Osteoblast (primary cell): ENCODE data around the gene ZNF385D. TPM values are rescaled to one million over a fixed set of nuclear protein-coding genes. Genes with fewer than 3 reads are reported as not detected.

Source experiments
- DNase-seq: peaks from one replicate; pipeline ENCODE4 v3.0.0; 2011; ENCODE audit warnings: low spot score, mixed read lengths; ENCODE audit not compliant: insufficient read length; ENCODE audit errors: missing footprints
- H2AFZ ChIP-seq: 2 replicates; pipeline ENCODE4 v1.6.0; 2011; ENCODE audit warnings: mild to moderate bottlenecking, low read length
- H3K27ac ChIP-seq: 2 replicates; pipeline ENCODE4 v1.5.1; 2011; ENCODE audit warnings: mild to moderate bottlenecking, low read depth, low read length, moderate library complexity
- H3K27me3 ChIP-seq: 2 replicates; pipeline ENCODE4 v1.6.0; 2012; ENCODE audit warnings: mild to moderate bottlenecking, control low read depth, inconsistent platforms, low read length, moderate library complexity; ENCODE audit not compliant: insufficient read depth
- H3K36me3 ChIP-seq: 2 replicates; pipeline ENCODE4 v1.5.1; 2011; ENCODE audit warnings: mild to moderate bottlenecking, low read length, control low read depth, moderate library complexity; ENCODE audit not compliant: insufficient read depth
- H3K4me1 ChIP-seq: 2 replicates; pipeline ENCODE4 v1.5.1; 2011; ENCODE audit warnings: mild to moderate bottlenecking, low read length, control low read depth, moderate library complexity; ENCODE audit not compliant: insufficient read depth
- H3K4me2 ChIP-seq: 2 replicates; pipeline ENCODE4 v1.6.0; 2011; ENCODE audit warnings: mild to moderate bottlenecking, low read length; ENCODE audit not compliant: insufficient read depth
- H3K4me3 ChIP-seq: fragments of 200-600 bp; sonication (generic); 3 replicates; pipeline ENCODE4 v1.5.1; 2012; ENCODE audit warnings: mild to moderate bottlenecking, low read length, inconsistent platforms; ENCODE audit not compliant: insufficient read depth
- H3K79me2 ChIP-seq: 2 replicates; pipeline ENCODE4 v1.6.0; 2012; ENCODE audit warnings: mild to moderate bottlenecking, low read length, control low read depth, inconsistent platforms; ENCODE audit not compliant: insufficient read depth
- H3K9me3 ChIP-seq: 2 replicates; pipeline ENCODE4 v1.5.1; 2011; ENCODE audit warnings: low read depth, low read length, control low read depth
- H4K20me1 ChIP-seq: 2 replicates; pipeline ENCODE4 v1.6.0; 2012; ENCODE audit warnings: mild to moderate bottlenecking, low read length, control low read depth; ENCODE audit not compliant: insufficient read depth
- total RNA-seq: library from RNA; depleted of rRNA; stranded (reverse); fragments of >200 nt; gene quantifications from 2 replicates; pipeline ENCODE4 v1.2.3, GENCODE V29; 2012
- TF ChIP-seq, protein P1 (sequence below): IDR thresholded peaks from 2 replicates; pipeline ENCODE4 v1.5.1; 2011; ENCODE audit warnings: mild to moderate bottlenecking, low read depth, low read length, moderate library complexity; ENCODE audit errors: extremely low read depth

Gene ZNF385D
- total RNA-seq, 1 donor = 2.5 TPM

DNA sequence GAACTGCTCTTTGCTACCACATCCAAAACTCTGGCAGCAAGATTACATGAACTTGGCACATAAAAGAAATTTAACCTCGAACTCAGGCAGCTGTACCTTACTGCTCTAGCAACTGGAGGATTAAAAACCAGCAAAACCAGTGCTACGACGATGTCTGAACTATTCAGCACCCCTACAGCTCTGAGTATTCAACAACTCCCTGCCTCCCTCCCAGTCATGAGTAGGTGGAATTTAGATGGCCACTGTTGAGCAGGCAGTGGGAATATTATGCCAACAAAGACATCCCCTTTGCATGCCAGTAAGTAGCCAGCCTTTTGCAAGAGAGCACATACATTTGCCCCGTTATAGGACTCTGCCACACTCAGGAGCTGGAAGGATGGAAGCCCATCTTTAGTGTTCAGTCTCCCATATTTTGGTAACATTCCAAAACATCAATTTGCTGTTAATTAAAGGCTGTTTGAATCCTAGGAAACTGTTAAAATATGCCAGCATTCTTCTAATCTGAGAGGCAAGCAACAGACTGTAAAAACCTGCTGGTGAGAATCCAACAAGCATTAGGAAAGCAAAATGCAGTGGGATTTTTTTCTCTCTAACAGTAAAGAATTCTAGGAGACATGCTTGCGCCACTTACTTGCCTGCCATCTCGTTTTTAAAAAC lies 85.4 kb downstream of the ZNF385D start:
- no peaks in the 10 kb centered on the region for H3K27me3 ChIP-seq
- peak; percentile 22 for DNase-seq
- H2AFZ ChIP-seq = no peak overlapping the region
- TF ChIP-seq, protein P1, sequence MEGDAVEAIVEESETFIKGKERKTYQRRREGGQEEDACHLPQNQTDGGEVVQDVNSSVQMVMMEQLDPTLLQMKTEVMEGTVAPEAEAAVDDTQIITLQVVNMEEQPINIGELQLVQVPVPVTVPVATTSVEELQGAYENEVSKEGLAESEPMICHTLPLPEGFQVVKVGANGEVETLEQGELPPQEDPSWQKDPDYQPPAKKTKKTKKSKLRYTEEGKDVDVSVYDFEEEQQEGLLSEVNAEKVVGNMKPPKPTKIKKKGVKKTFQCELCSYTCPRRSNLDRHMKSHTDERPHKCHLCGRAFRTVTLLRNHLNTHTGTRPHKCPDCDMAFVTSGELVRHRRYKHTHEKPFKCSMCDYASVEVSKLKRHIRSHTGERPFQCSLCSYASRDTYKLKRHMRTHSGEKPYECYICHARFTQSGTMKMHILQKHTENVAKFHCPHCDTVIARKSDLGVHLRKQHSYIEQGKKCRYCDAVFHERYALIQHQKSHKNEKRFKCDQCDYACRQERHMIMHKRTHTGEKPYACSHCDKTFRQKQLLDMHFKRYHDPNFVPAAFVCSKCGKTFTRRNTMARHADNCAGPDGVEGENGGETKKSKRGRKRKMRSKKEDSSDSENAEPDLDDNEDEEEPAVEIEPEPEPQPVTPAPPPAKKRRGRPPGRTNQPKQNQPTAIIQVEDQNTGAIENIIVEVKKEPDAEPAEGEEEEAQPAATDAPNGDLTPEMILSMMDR = no peak
- H4K20me1 ChIP-seq = no peaks in the 10 kb centered on the region
- H3K4me2 ChIP-seq = no peak overlapping the region
- H3K9me3 ChIP-seq = no peaks in the 10 kb centered on the region
- H3K27ac ChIP-seq = no peak overlapping the region
- H3K79me2 ChIP-seq = no peaks in the 10 kb centered on the region
- H3K4me3 ChIP-seq = no peak overlapping the region
- no peaks in the 10 kb centered on the region for H3K4me1 ChIP-seq
- H3K36me3 ChIP-seq = no peaks in the 10 kb centered on the region

DNA sequence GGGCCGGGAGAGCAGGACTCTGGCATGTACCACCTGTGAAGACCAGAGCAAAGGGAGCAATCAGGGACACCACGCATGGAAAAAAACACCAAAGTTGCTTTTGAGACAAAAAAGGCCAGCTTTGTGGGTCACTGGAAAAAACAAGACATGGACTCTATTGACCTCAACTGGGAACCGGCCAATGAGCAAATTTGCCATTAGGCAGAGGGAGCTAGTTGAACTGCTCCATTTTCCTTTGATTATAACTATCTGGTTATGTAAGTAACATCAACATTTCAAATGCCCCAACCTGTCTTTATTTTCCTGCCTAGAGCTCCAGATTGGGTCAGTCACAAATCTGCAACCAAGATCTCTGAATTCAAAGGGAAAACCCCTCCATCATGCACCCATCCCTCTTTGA lies 86.0 kb downstream of the ZNF385D start:
- TF ChIP-seq, protein P1 = no peak
- no peak for DNase-seq
- H3K27ac ChIP-seq = no peak overlapping the region
- no peaks in the 10 kb centered on the region for H3K4me1 ChIP-seq
- no peaks in the 10 kb centered on the region for H3K36me3 ChIP-seq
- no peaks in the 10 kb centered on the region for H3K79me2 ChIP-seq
- no peak overlapping the region for H3K4me3 ChIP-seq
- no peaks in the 10 kb centered on the region for H3K9me3 ChIP-seq
- H2AFZ ChIP-seq = no peak overlapping the region
- no peaks in the 10 kb centered on the region for H4K20me1 ChIP-seq
- no peaks in the 10 kb centered on the region for H3K27me3 ChIP-seq
- no peak overlapping the region for H3K4me2 ChIP-seq

DNA sequence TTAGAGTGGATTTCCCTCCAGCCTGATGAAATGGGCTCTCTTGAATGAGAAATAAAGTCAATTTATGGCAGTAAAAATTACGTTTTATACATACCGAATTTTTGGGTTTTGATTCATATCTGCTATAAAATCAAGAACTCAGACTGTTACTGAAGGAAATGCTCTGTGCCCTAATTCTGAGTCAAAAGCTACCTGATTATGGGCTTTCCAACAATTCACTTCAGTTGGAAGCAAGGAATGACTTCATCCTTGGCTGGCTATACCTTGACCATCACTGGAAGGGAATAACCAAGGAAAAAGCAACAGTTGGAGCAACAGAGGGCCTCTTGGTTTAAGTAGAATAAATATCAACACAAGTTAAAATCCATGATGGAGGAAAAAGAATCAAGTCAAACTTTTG lies 88.6 kb downstream of the ZNF385D start:
- H3K4me3 ChIP-seq = no peak overlapping the region
- H3K4me2 ChIP-seq = no peak overlapping the region
- H2AFZ ChIP-seq = no peak overlapping the region
- DNase-seq = no peak
- H3K9me3 ChIP-seq = no peaks in the 10 kb centered on the region
- H3K27me3 ChIP-seq = no peaks in the 10 kb centered on the region
- H3K36me3 ChIP-seq = no peaks in the 10 kb centered on the region
- H3K27ac ChIP-seq = no peak overlapping the region
- no peaks in the 10 kb centered on the region for H4K20me1 ChIP-seq
- no peaks in the 10 kb centered on the region for H3K4me1 ChIP-seq
- no peaks in the 10 kb centered on the region for H3K79me2 ChIP-seq
- TF ChIP-seq, protein P1 = no peak

DNA sequence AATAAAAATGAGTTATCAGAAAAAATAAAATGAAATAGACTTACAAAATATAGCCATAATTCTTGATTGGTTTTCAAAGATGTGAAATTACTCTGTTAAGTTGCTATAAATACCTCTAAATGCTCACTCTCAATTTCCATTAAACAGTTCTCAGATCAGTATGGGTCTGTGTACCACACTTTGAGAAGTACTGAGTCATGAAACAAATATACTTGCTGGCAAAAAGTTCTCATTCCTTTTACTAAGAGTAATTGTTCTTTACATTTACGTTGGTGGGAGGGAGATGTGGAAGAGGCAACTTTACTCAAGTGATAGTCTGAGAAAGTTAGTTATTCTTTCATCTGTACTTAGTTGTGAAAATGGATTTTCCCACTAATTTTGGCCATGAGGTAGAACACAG lies 96.3 kb downstream of the ZNF385D start:
- peak overlapping the region; percentile 16 for H2AFZ ChIP-seq
- peak overlapping the region; percentile 50 for H3K27ac ChIP-seq

More for the DNA sequence above, 96.3 kb downstream of the ZNF385D start:
- Histone ChIP-seq H3K9me3 (no peaks in the 10 kb centered on the region), H3K4me3 (no peak overlapping the region), H3K79me2 (no peaks in the 10 kb centered on the region), H3K4me2 (peak overlapping the region; percentile 56), H3K27me3 (no peaks in the 10 kb centered on the region), H3K4me1 (peaks cover 5% of the 10 kb centered on the region), H4K20me1 (no peaks in the 10 kb centered on the region), H3K36me3 (no peaks in the 10 kb centered on the region)
- DNase-seq = no peak
- TF ChIP-seq, protein P1 = no peak
